DMS53 (cell line): ENCODE measurements around the gene PET100.

Experiments used
- DNase-seq: peaks from one replicate; lab custom pipeline; 2025; lab: John Stamatoyannopoulos, UW

PET100 gene

DNA sequence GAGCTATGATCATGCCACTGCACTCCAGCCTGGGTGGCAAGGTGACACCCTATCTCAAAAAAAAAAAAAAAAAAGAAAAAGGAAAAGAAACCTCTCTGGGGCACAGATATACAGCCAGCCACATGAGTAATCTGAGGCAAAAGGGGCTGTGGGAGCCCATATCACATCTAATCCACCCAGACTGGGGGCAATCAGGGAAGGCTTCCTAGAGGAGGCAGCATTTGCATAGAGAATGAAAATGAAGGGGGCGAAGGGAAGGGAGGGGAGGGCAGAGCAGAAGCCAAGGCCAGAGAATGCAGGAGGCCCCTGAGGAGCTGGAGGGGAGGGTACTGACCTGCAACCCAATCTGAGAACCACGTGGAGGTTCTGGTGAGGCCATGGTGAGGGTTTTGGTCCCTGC is 20.6 kb downstream of the PET100 start:
- no peak for DNase-seq

- DNase-seq: peak; percentile 91
Measured at GRCh38 chr19:7652061-7652641, 22.6 kb downstream of the PET100 start.

GRCh38 chr19:7654401-7654800 is 24.8 kb downstream of the PET100 start:
- DNase-seq: no peak

DNA sequence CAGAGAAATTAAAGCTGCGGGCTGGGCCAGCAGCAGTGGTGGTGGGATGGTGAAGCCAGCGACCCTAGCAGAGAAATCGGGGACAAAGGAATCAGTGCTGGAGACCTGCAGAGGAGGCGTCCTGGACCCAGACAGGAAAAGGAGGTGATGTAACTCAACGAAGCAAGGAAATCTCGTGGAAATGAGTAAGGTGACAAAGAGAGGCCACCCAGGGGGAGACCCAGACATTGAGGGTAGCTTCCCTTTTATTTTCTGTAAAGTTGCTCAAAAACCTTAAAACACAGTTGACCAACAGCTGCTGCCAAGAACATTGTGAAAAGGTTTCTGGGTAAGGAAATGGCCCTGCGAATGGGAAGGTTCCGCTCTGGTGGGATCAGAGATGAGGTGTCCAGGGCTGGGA is 26.0 kb downstream of the PET100 start:
- no peak for DNase-seq

DNA sequence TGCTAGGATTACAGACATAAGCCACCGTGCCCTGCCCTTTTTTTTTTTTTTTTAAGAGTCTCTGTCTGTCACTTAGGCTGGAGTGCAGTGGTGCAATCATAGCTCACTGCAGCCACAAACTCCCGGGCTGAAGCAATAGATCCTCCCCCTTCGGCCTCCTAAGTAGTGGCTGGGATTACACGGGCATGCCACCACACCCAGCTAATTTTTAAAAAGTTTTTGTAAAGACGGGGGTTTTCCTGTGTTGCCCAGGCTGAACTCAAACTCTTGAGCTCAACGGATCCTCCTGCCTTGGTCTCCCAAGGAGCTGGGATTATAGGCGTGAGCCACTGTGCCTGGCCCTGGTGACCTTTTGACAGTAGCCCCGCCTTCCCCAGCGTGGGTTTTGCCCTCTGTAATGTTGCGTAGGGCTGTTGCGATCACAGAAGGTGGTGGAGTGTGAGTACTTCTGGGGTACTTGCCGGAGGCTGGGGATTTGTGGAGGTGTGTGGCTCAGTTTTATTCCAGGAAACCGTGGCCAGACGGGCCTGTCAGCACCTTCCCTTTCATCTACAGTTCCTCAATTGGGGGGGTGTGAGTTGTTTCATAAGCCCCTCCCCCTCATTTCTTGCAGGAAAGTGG is 27.6 kb downstream of the PET100 start:
- no peak for DNase-seq

- no peak for DNase-seq
Measured at GRCh38 chr19:7658219-7658686, 28.7 kb downstream of the PET100 start.

GRCh38 chr19:7661744-7662538 is 32.3 kb downstream of the PET100 start:
- no peak for DNase-seq

DNA sequence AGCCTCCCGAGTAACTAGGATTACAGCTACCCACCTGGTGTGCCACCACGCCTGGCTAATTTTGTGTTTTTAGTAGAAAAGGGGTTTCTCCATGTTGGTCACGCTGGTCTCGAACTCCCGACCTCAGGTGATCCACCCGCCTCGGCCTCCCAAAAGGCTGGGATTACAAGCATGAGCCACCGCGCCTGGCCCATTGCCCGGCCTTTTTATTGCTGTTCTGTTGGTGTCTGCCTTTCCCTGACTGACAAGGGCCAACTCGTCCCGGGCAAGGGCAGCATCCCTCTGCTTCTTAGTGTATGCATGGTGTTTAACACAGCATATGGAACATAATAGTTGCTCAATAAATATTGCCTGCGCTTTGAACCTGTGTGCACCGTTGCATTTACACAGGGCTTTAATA is 33.1 kb downstream of the PET100 start:
- no peak for DNase-seq

DNA sequence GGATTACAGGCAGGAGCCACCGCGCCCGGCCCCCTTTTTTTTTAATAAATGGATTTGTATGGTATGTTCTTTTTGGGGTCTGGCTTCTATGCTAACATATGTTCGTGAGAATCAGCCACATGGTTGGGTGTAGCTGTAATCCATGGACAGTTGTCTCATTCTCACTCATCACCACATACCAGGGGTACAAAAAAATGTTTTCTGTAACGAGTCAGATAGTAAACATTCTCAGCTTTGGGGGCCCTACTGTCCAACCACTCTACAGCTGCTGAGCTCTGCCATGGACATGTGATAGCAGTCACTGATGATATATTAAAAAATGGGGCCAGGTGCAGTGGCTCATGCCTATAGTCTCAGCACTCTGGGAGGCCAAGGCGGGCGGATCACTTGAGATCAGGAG is 34.1 kb downstream of the PET100 start:
- DNase-seq: no peak

DNA sequence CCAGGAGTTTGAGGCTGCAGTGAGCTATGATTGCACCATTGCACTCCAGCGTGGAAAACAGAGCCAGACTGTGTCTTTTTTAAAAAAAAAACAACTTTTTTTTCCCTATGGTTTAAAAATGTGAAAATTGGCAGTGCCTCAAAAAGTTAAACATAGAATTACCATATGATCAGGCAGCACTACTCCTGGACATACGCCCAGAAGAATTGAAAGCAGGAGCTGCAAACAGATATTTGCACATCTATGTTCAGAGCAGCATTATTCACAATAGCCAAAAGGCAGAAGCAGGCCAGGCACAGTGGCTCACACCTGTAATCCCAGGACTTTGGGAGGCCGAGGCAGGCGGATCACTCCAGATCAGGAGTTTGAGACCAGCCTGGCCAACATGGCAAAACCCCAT is 35.5 kb downstream of the PET100 start:
- no peak for DNase-seq

- no peak for DNase-seq
Measured at GRCh38 chr19:7668842-7669241, 39.2 kb downstream of the PET100 start, which contains the start of gene RETN. Gene RETN (plus strand): TSS chr19:7669049. CDS start chr19:7669327, 278 bp downstream.

GRCh38 chr19:7669641-7670040 is 40.0 kb downstream of the PET100 start:
- no peak for DNase-seq

- peak; percentile 65 for DNase-seq
Measured at GRCh38 chr19:7670150-7670783, 40.7 kb downstream of the PET100 start.

- DNase-seq: peak; percentile 36
Measured at GRCh38 chr19:7670790-7671189, 41.2 kb downstream of the PET100 start.

DNA sequence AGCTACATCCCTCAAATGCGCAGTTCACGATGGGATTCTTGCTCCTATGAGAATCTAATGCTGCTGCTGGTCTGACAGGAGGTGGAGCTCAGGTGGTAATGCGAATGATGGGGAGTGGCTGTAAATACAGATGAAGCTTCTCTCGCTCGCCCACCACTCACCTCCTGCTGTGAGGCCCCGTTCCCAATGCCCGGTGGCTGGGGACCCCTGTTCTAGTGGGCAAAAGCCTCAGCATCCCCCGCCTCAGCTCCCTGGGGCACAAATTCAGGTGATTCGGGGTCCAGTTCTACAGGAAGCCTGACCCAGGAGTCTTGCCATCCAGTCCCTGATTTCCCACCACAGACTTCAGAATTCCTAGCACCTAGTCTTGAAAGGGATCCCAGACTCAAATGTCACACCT is 42.9 kb downstream of the PET100 start:
- DNase-seq: no peak

DNA sequence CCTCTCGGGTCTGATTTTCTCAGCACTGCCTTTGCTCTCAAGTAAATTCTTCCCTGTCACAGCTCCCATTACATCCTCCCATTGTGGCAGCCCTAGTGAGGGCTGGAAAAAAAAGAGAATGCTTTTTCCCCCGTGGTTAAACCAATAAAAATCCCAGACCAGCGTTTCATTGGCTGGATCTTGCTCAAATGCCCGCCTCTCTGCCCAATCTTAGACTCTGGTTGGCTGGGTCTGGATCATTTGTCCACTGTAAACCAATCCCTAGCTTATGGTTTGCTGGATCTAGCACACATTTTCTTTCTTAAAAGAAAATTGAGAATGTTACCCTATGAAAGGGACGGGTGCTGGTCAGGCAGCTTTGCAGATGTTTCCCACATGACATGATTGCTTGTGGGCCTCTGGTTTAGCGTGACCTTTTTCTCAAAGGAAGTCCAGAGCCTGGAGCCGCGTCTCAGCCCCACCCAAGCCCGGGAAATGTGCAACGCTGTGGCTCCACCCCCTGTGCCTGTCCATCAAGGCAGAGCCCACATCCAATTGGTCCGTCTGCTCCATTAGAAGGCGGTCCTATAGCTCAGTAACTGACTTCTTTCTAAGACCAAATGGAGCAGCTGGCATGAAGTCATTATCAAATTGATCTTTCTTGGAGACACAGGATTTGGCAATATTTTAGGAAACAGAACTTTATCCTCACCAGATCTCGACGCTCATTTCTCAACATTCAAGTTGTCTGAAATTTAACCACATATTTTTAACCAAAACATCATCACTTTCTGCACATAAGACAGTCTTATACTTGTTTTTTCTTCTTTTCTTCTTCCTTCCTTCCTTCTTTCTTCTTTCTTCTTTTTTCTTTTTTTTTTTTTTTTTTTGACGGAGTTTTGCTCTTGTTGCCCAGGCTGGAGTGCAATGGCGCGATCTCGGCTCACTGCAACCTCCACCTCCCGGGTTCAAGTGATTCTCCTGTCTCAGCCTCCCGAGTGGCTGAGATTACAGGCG is 44.7 kb downstream of the PET100 start:
- peak; percentile 73 for DNase-seq

DNA sequence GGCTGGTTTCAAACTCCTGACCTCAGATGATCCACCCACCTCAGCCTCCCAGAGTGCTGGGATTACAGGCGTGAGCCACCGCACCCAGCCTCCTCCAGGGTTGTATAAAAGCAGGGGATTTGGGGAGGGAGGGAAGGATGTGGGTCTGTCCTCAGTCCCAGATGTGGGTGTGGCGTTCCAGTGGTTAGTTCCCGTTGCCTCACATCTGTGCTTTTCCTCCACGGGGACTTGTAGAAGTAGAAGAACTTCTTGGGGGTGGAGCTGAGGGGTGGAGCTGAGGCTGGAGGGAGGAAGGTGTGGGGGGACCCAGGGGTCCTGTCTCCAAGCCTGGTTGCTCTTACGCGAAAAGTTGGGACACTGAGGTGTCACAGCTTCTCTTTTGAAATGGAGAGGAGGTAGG is 46.8 kb downstream of the PET100 start:
- no peak for DNase-seq

DNA sequence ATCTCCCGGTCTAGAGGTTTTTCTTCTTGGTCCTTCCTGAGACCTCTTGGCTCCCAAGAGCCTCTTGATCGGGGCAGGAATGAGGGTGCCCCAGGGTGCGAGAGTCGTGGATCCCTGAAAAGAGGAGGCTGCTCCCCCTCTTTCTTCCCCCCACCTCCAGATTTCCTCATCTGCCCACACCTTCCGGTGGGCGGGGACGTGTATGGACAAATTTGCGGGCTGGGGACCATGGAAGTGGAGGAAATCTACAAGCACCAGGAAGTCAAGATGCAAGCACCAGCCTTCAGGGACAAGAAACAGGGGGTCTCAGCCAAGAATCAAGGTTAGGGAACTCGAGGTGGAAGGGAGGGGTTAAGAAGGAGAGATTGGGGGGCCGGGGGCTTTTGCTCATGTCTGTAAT is 47.3 kb downstream of the PET100 start, which contains the start of gene MCEMP1:
Gene MCEMP1, plus strand, starts transcription at position 237 of the 400 bp plus-strand sequence. Its CDS starts 31 bp downstream, at position 268.
- DNase-seq: no peak

- DNase-seq: no peak
Measured at GRCh38 chr19:7677669-7678311, 48.2 kb downstream of the PET100 start.

DNA sequence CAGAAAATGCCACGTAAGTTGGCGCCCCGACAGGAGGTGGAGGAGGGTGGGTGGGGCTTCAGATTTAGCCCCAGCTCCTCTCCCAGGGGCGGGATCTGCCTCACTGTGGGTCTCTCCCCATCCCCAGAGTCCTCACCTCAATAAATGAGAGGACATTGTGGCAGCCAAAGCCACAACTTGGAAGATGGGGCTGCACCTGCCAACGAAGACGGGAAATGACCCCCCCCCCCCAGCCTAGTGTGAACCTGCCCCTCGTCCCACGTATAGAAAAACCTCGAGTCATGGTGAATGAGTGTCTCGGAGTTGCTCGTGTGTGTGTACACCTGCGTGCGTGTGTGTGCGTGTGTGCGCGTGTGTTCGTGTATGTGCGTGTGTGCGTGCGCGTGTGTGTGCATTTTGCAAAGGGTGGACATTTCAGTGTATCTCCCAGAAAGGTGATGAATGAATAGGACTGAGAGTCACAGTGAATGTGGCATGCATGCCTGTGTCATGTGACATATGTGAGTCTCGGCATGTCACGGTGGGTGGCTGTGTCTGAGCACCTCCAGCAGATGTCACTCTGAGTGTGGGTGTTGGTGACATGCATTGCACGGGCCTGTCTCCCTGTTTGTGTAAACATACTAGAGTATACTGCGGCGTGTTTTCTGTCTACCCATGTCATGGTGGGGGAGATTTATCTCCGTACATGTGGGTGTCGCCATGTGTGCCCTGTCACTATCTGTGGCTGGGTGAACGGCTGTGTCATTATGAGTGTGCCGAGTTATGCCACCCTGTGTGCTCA is 49.6 kb downstream of the PET100 start:
- peak; percentile 65 for DNase-seq
